ENCODE data around the gene GLB1L3.

The GLB1L3 gene

GRCh38 chr11:134342572-134343340 lies 66.6 kb downstream of the GLB1L3 start (continued):
- no peak for TF ChIP-seq ZNF692 (tag by site-specific recombination; IDR thresholded peaks at IDR 0.05)
- TF ChIP-seq ZBTB1 (tag by site-specific recombination; IDR thresholded peaks at IDR 0.05), result no peak
- no peak for TF ChIP-seq IKZF3 (tag by site-specific recombination; IDR thresholded peaks at IDR 0.05)
- TF ChIP-seq GFI1B (tag by site-specific recombination; IDR thresholded peaks at IDR 0.05), result no peak
- TF ChIP-seq ZNF701 (tag by site-specific recombination; IDR thresholded peaks at IDR 0.05), result no peak

GRCh38 chr11:134343646-134344045 lies 67.5 kb downstream of the GLB1L3 start:
- no peak overlapping the region for H3K4me3 ChIP-seq (ENCODE audit: low read depth, low read length)
- H3K27ac ChIP-seq (ENCODE audit: extremely low read depth, low read depth, low read length), result no peak overlapping the region
- ChIA-PET POLR2A (interaction anchor here (0.7 kb wide), 1 partner anchor 62 kb away, joined by 4 read pairs; no protein-coding TSS in a partner anchor), CTCF (no interaction called here)
- no peak for TF ChIP-seq MYNN (tag by site-specific recombination; IDR thresholded peaks at IDR 0.05; ENCODE audit: borderline replicate concordance)
- no peak for TF ChIP-seq TRIM28 (IDR thresholded peaks at IDR 0.05; ENCODE audit: borderline replicate concordance, low read length)
- TF ChIP-seq ZNF350 (tag by site-specific recombination; IDR thresholded peaks at IDR 0.05), result no peak
- TF ChIP-seq ZBTB21 (tag by site-specific recombination; IDR thresholded peaks at IDR 0.05), result no peak
- no peak for TF ChIP-seq ZNF23 (tag by site-specific recombination; IDR thresholded peaks at IDR 0.05; ENCODE audit: borderline replicate concordance)
- no peak for TF ChIP-seq ZBTB8A (tag by site-specific recombination; IDR thresholded peaks at IDR 0.05)
- no peak for TF ChIP-seq ZNF473 (tag by site-specific recombination; IDR thresholded peaks at IDR 0.05)
- no peak for TF ChIP-seq ZNF280C (tag by site-specific recombination; IDR thresholded peaks at IDR 0.05)
- no peak for TF ChIP-seq GLIS2 (tag by site-specific recombination; IDR thresholded peaks at IDR 0.05)
- TF ChIP-seq ZBTB26 (tag by site-specific recombination; optimal IDR thresholded peaks at IDR 0.05), result no peak
- no peak for TF ChIP-seq ZBTB44 (tag by site-specific recombination; IDR thresholded peaks at IDR 0.05)
- TF ChIP-seq ZNF335 (tag by site-specific recombination; conservative IDR thresholded peaks at IDR 0.05), result no peak
- no peak for TF ChIP-seq ZNF211 (tag by site-specific recombination; IDR thresholded peaks at IDR 0.05; ENCODE audit: low read depth)
- TF ChIP-seq PRDM2 (tag by site-specific recombination; IDR thresholded peaks at IDR 0.05; ENCODE audit: borderline replicate concordance), result no peak
- no peak for TF ChIP-seq ZNF140 (tag by site-specific recombination; IDR thresholded peaks at IDR 0.05)
- H3K9me3 ChIP-seq (ENCODE audit: control insufficient read depth, insufficient read depth, low read depth, low read length), result no peaks in the 10 kb centered on the region
- H3K36me3 ChIP-seq (ENCODE audit: control insufficient read depth in 2 of 2, insufficient read depth in 1 of 2, low read length in 2 of 2), result peaks cover 0 to 9% of the 10 kb centered on the region in 2 experiments; a peak in 1 of 3 replicates
- no peaks in the 10 kb centered on the region for H3K4me1 ChIP-seq (ENCODE audit: control insufficient read depth, insufficient read depth, low read length)
